Fibroblast of upper back skin (primary cell): ENCODE measurements around the gene USB1.
A peak's percentile ranks its signal among the peaks of the same experiment; 100 is the strongest.

Experiments
- DNase-seq: peaks from one replicate; pipeline ENCODE4 v3.0.0-alpha.2; 2013

Gene USB1

GRCh38 chr16:58000706-58001676 is at the start of gene USB1:
Gene USB1 (plus strand): TSS chr16:58001407. CDS start chr16:58001484, 77 bp downstream.
- DNase-seq, result peak; percentile 76

GRCh38 chr16:57952909-57953308 is 48.3 kb upstream of the USB1 start:
- DNase-seq, result no peak

- no peak for DNase-seq
Observed at GRCh38 chr16:57953857-57954256, 47.4 kb upstream of the USB1 start.

- no peak for DNase-seq
Observed at GRCh38 chr16:57955572-57956188, 45.5 kb upstream of the USB1 start.

- DNase-seq, result no peak
Observed at GRCh38 chr16:57956270-57956808, 44.9 kb upstream of the USB1 start.

- DNase-seq, result no peak
Observed at GRCh38 chr16:57956924-57957672, 44.1 kb upstream of the USB1 start.

GRCh38 chr16:57957673-57958392 is 43.4 kb upstream of the USB1 start:
- DNase-seq, result no peak

GRCh38 chr16:57958544-57958943 is 42.7 kb upstream of the USB1 start:
- DNase-seq, result no peak

GRCh38 chr16:57959121-57959520 is 42.1 kb upstream of the USB1 start:
- DNase-seq, result no peak

GRCh38 chr16:57959804-57960203 is 41.4 kb upstream of the USB1 start:
- DNase-seq, result no peak

- no peak for DNase-seq
Observed at GRCh38 chr16:57960310-57960709, 40.9 kb upstream of the USB1 start.

GRCh38 chr16:57960826-57961472 is 40.3 kb upstream of the USB1 start:
- no peak for DNase-seq

- DNase-seq, result no peak
Observed at GRCh38 chr16:57961538-57961937, 39.7 kb upstream of the USB1 start.

- DNase-seq, result no peak
Observed at GRCh38 chr16:57962046-57962445, 39.2 kb upstream of the USB1 start.

GRCh38 chr16:57962756-57963155 is 38.5 kb upstream of the USB1 start:
- no peak for DNase-seq

GRCh38 chr16:57964157-57964700 is 37.0 kb upstream of the USB1 start:
- DNase-seq, result no peak

GRCh38 chr16:57966204-57966771 is 34.9 kb upstream of the USB1 start:
- peak; percentile 27 for DNase-seq

- DNase-seq, result no peak
Observed at GRCh38 chr16:57966986-57967385, 34.2 kb upstream of the USB1 start.

GRCh38 chr16:57967916-57968315 is 33.3 kb upstream of the USB1 start:
- DNase-seq, result no peak

GRCh38 chr16:57969451-57970123 is 31.6 kb upstream of the USB1 start:
- no peak for DNase-seq

- DNase-seq, result no peak
Observed at GRCh38 chr16:57970319-57970718, 30.9 kb upstream of the USB1 start.
